Measurements from ENCODE around the gene SLC39A6.
A peak's percentile ranks its signal among the peaks of the same experiment; 100 is the strongest.

DNA sequence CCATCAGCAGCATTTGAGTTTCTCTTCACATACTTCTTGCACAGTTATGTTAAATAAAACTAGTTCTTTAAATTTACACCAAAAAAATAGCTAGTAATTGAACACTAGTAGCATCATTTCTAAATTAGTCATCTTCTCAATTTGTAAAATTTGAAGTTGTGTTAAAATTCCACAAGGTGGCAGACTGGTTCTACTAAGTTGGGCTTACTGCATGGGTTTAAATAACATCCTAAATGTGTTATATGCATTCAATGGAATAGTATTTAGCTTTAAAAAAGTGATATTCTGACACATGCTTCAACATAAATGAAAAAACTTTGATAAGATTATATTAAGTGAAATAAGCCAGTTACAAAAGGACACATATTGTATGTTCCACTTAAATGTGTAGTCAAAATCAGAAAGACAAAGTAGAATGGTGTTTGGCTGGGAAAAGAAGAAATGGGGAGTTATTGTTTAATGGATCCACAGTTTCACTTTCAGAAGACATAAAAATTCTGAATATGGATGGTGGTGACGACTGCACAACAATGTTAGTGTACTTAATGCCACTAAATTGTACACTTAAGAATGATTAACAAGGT lies 33.1 kb downstream of the SLC39A6 start:
- TF ChIP-seq, protein P1, sequence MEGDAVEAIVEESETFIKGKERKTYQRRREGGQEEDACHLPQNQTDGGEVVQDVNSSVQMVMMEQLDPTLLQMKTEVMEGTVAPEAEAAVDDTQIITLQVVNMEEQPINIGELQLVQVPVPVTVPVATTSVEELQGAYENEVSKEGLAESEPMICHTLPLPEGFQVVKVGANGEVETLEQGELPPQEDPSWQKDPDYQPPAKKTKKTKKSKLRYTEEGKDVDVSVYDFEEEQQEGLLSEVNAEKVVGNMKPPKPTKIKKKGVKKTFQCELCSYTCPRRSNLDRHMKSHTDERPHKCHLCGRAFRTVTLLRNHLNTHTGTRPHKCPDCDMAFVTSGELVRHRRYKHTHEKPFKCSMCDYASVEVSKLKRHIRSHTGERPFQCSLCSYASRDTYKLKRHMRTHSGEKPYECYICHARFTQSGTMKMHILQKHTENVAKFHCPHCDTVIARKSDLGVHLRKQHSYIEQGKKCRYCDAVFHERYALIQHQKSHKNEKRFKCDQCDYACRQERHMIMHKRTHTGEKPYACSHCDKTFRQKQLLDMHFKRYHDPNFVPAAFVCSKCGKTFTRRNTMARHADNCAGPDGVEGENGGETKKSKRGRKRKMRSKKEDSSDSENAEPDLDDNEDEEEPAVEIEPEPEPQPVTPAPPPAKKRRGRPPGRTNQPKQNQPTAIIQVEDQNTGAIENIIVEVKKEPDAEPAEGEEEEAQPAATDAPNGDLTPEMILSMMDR (IDR thresholded peaks at IDR 0.05) = peak; percentile 16 to 73 (median 57)
- TF ChIP-seq POLR2A (IDR thresholded peaks at IDR 0.05) = no peak
